WERI-Rb-1 (cell line): ENCODE data around the gene TUBGCP3.

Source experiments
- DNase-seq: peaks from one replicate; pipeline ENCODE4 v3.0.0-alpha.2; 2020
- H3K27ac ChIP-seq: fragments of 250-450 bp; sonication (Bioruptor Pico); 2 replicates; pipeline ENCODE4 v1.5.1; 2020; ENCODE audit warnings: mild to moderate bottlenecking, moderate library complexity
- H3K27me3 ChIP-seq: fragments of 250-450 bp; sonication (Bioruptor Pico); 2 replicates; pipeline ENCODE4 v1.5.1; 2021; ENCODE audit warnings: mild to moderate bottlenecking, low read depth, moderate library complexity; ENCODE audit not compliant: insufficient read depth, severe bottlenecking
- H3K36me3 ChIP-seq: fragments of 250-450 bp; sonication (Bioruptor Pico); 2 replicates; pipeline ENCODE4 v1.5.1; 2020; ENCODE audit warnings: mild to moderate bottlenecking, moderate library complexity
- H3K4me3 ChIP-seq: 2 replicates; pipeline ENCODE4 v1.5.1; 2011; ENCODE audit warnings: low read depth, mild to moderate bottlenecking, control low read depth, low read length
- H3K9me3 ChIP-seq: fragments of 250-450 bp; sonication (Bioruptor Pico); 2 replicates; pipeline ENCODE4 v1.5.1; 2021; ENCODE audit warnings: mild to moderate bottlenecking, moderate library complexity; ENCODE audit not compliant: severe bottlenecking
- CTCF ChIP-seq: IDR thresholded peaks from 2 replicates; pipeline ENCODE4 v1.5.1; 2011; ENCODE audit warnings: low read depth, mild to moderate bottlenecking, control low read depth, inconsistent platforms, low read length

TUBGCP3 gene

GRCh38 chr13:112574834-112575613, 12.9 kb downstream of the TUBGCP3 start:
- no peak for DNase-seq
- H3K27me3 ChIP-seq = no peaks in the 10 kb centered on the region
- H3K9me3 ChIP-seq = no peaks in the 10 kb centered on the region
- H3K36me3 ChIP-seq = peaks cover 7% of the 10 kb centered on the region
- no peak overlapping the region for H3K4me3 ChIP-seq
- TF ChIP-seq CTCF = no peak
- no peak overlapping the region for H3K27ac ChIP-seq

- DNase-seq = no peak
- Histone ChIP-seq H3K27me3 (no peaks in the 10 kb centered on the region), H3K4me3 (no peak overlapping the region), H3K36me3 (peaks cover 9% of the 10 kb centered on the region), H3K27ac (no peak overlapping the region), H3K9me3 (no peaks in the 10 kb centered on the region)
- TF ChIP-seq CTCF = no peak
Measured at GRCh38 chr13:112574416-112574815, 13.5 kb downstream of the TUBGCP3 start.

GRCh38 chr13:112573710-112574109, 14.2 kb downstream of the TUBGCP3 start:
- H3K9me3 ChIP-seq = no peaks in the 10 kb centered on the region
- H3K36me3 ChIP-seq = peaks cover 15% of the 10 kb centered on the region
- TF ChIP-seq CTCF = no peak
- no peaks in the 10 kb centered on the region for H3K27me3 ChIP-seq
- no peak overlapping the region for H3K4me3 ChIP-seq
- no peak overlapping the region for H3K27ac ChIP-seq
- DNase-seq = no peak

- TF ChIP-seq CTCF = no peak
- no peak for DNase-seq
Measured at GRCh38 chr13:112572366-112572765, 15.6 kb downstream of the TUBGCP3 start.

GRCh38 chr13:112569821-112570220, 18.1 kb downstream of the TUBGCP3 start:
- TF ChIP-seq CTCF = no peak
- DNase-seq = no peak
- Histone ChIP-seq H3K4me3 (no peak overlapping the region), H3K36me3 (peaks cover 47% of the 10 kb centered on the region), H3K27me3 (no peaks in the 10 kb centered on the region), H3K9me3 (no peaks in the 10 kb centered on the region), H3K27ac (no peak overlapping the region)

More at GRCh38 chr13:112572366-112572765, 15.6 kb downstream of the TUBGCP3 start:
- peaks cover 22% of the 10 kb centered on the region for H3K36me3 ChIP-seq
- H3K27ac ChIP-seq = no peak overlapping the region
- H3K9me3 ChIP-seq = no peaks in the 10 kb centered on the region
- H3K4me3 ChIP-seq = no peak overlapping the region
- no peaks in the 10 kb centered on the region for H3K27me3 ChIP-seq
